ENCODE measurements around the gene SOCS1. TPM values are rescaled to one million over a fixed set of nuclear protein-coding genes. Genes with fewer than 3 reads are reported as not detected.
A peak's percentile ranks its signal among the peaks of the same experiment; 100 is the strongest.
"Not testable (repeated sequence)": the region's sequence is repeated elsewhere in the genome, so short reads cannot be mapped to it uniquely, and the experiment has no call there.

Gene SOCS1
- total and polyA plus RNA-seq, 4 donors = 13.8 to 39.7 (median 23.6) TPM

- no peak overlapping the region for H3K9ac ChIP-seq (ENCODE audit: insufficient read depth in 1 of 2, low read length in 2 of 2)
- no peaks in the 10 kb centered on the region for H3K36me3 ChIP-seq (ENCODE audit: control insufficient read depth in 4 of 4, insufficient read depth in 4 of 4, low read length in 4 of 4)
- no peak for DNase-seq
- no peak for ATAC-seq (ENCODE audit: insufficient read depth, low FRiP score)
- H3K27ac ChIP-seq (ENCODE audit: low read depth in 1 of 2, low read length in 1 of 2) = peak overlapping the region in 1 of 2 donors; percentile 15
- H3K4me1 ChIP-seq (ENCODE audit: control insufficient read depth in 5 of 5, insufficient read depth in 5 of 5, low read length in 5 of 5) = peaks cover 3 to 16% (median 7%) of the 10 kb centered on the region in 5 donors
- H3K9me3 ChIP-seq (ENCODE audit: control insufficient read depth in 4 of 4, insufficient read depth in 3 of 4, low read length in 3 of 4) = no peaks in the 10 kb centered on the region
- H3K4me3 ChIP-seq = no peak overlapping the region
- no peaks in the 10 kb centered on the region for H3K27me3 ChIP-seq (ENCODE audit: control insufficient read depth in 3 of 3, insufficient read depth in 3 of 3, low read length in 2 of 3)
- no peak for TF ChIP-seq CTCF (IDR thresholded peaks at IDR 0.05; ENCODE audit: control extremely low read depth, extremely low read depth)
- WGBS, 2 donors = 66 to 76% methylated on average over 4 of the region's 4 CpGs
These were observed 45.9 kb upstream of the SOCS1 start for GRCh38 chr16:11301645-11302501.

- H3K27ac ChIP-seq (ENCODE audit: low read depth in 1 of 2, low read length in 1 of 2) = no peak overlapping the region
- no peak for DNase-seq
- H3K4me3 ChIP-seq = no peak overlapping the region
- WGBS, 2 donors = 92 to 94% methylated on average over 7 of the region's 7 CpGs
- H3K36me3 ChIP-seq (ENCODE audit: control insufficient read depth in 4 of 4, insufficient read depth in 4 of 4, low read length in 4 of 4) = no peaks in the 10 kb centered on the region
- no peak for TF ChIP-seq CTCF (IDR thresholded peaks at IDR 0.05; ENCODE audit: control extremely low read depth, extremely low read depth)
- ATAC-seq (ENCODE audit: insufficient read depth, low FRiP score) = no peak
- H3K27me3 ChIP-seq (ENCODE audit: control insufficient read depth in 3 of 3, insufficient read depth in 3 of 3, low read length in 2 of 3) = no peaks in the 10 kb centered on the region
- H3K4me1 ChIP-seq (ENCODE audit: control insufficient read depth in 5 of 5, insufficient read depth in 5 of 5, low read length in 5 of 5) = peaks cover 3 to 22% (median 6%) of the 10 kb centered on the region in 5 donors
- H3K9ac ChIP-seq (ENCODE audit: insufficient read depth in 1 of 2, low read length in 2 of 2) = no peak overlapping the region
- H3K9me3 ChIP-seq (ENCODE audit: control insufficient read depth in 4 of 4, insufficient read depth in 3 of 4, low read length in 3 of 4) = no peaks in the 10 kb centered on the region
These were observed 44.5 kb upstream of the SOCS1 start for GRCh38 chr16:11300560-11300892.

- Histone ChIP-seq H3K36me3 (ENCODE audit: control insufficient read depth in 4 of 4, insufficient read depth in 4 of 4, low read length in 4 of 4) (no peaks in the 10 kb centered on the region), H3K9me3 (ENCODE audit: control insufficient read depth in 4 of 4, insufficient read depth in 3 of 4, low read length in 3 of 4) (no peaks in the 10 kb centered on the region), H3K27me3 (ENCODE audit: control insufficient read depth in 3 of 3, insufficient read depth in 3 of 3, low read length in 2 of 3) (no peaks in the 10 kb centered on the region), H3K27ac (ENCODE audit: low read depth in 1 of 2, low read length in 1 of 2) (no peak overlapping the region), H3K4me1 (ENCODE audit: control insufficient read depth in 5 of 5, insufficient read depth in 5 of 5, low read length in 5 of 5) (peaks cover 3 to 22% (median 6%) of the 10 kb centered on the region in 5 donors), H3K9ac (ENCODE audit: insufficient read depth in 1 of 2, low read length in 2 of 2) (no peak overlapping the region), H3K4me3 (no peak overlapping the region)
- no peak for TF ChIP-seq CTCF (IDR thresholded peaks at IDR 0.05; ENCODE audit: control extremely low read depth, extremely low read depth)
- DNase-seq = no peak
- 81 to 90% methylated on average over 6 of the region's 6 CpGs for WGBS, 2 donors
- no peak for ATAC-seq (ENCODE audit: insufficient read depth, low FRiP score)
These were observed 44.0 kb upstream of the SOCS1 start for GRCh38 chr16:11299865-11300559.

GRCh38 chr16:11298950-11299547, 43.0 kb upstream of the SOCS1 start:
- H3K36me3 ChIP-seq (ENCODE audit: control insufficient read depth in 4 of 4, insufficient read depth in 4 of 4, low read length in 4 of 4); H3K9me3 ChIP-seq (ENCODE audit: control insufficient read depth in 4 of 4, insufficient read depth in 3 of 4, low read length in 3 of 4); H3K27me3 ChIP-seq (ENCODE audit: control insufficient read depth in 3 of 3, insufficient read depth in 3 of 3, low read length in 2 of 3); ATAC-seq (ENCODE audit: insufficient read depth, low FRiP score); H3K9ac ChIP-seq (ENCODE audit: insufficient read depth in 1 of 2, low read length in 2 of 2); H3K4me3 ChIP-seq; H3K27ac ChIP-seq (ENCODE audit: low read depth in 1 of 2, low read length in 1 of 2); DNase-seq: not testable (repeated sequence)
- H3K4me1 ChIP-seq (ENCODE audit: control insufficient read depth in 5 of 5, insufficient read depth in 5 of 5, low read length in 5 of 5) = peaks cover 3 to 22% (median 6%) of the 10 kb centered on the region in 5 donors
- 76 to 79% methylated on average over 13 of the region's 13 CpGs for WGBS, 2 donors
